CD4-positive, CD25-positive, alpha-beta regulatory T cell (primary cell): ENCODE data around the gene HCCS. TPM values are rescaled to one million over a fixed set of nuclear protein-coding genes. Genes with fewer than 3 reads are reported as not detected.

ENCODE experiments used
- ATAC-seq, 2 donors: fragments of 150-1000 bp; cut with Tn5 transposase; one replicate each; pipeline ENCODE4 v1.10.0; 2021; ENCODE audit warnings: low read depth in 2 of 2, moderate number of reproducible peaks in 2 of 2, moderate library complexity in 1 of 2
- DNase-seq, 3 donors: peaks; one replicate each; pipeline versions ENCODE4 v3.0.0 to v3.0.0-alpha.2; 2012 to 2022; ENCODE audit warnings: mixed read lengths in 1 of 3
- H3K27ac ChIP-seq: one replicate; pipeline ENCODE4 v1.7.0; 2013; ENCODE audit warnings: mild to moderate bottlenecking, low read length; ENCODE audit not compliant: insufficient read depth, poor library complexity, severe bottlenecking
- H3K27me3 ChIP-seq: one replicate; pipeline ENCODE4 v1.7.0; 2013; ENCODE audit warnings: low read length; ENCODE audit not compliant: control insufficient read depth, insufficient read depth
- H3K36me3 ChIP-seq: one replicate; pipeline ENCODE4 v1.7.0; 2013; ENCODE audit warnings: mild to moderate bottlenecking, low read length, moderate library complexity; ENCODE audit not compliant: control insufficient read depth, insufficient read depth
- H3K4me1 ChIP-seq: 2 replicates; pipeline ENCODE4 v1.7.0; 2013; ENCODE audit warnings: mild to moderate bottlenecking, low read length; ENCODE audit not compliant: insufficient read depth, control insufficient read depth, poor library complexity, severe bottlenecking
- H3K4me3 ChIP-seq: one replicate; pipeline ENCODE4 v1.7.0; 2013; ENCODE audit warnings: low read depth, mild to moderate bottlenecking, low read length, moderate library complexity
- H3K9me3 ChIP-seq, 2 experiments: 1 replicate in 1 of 2; 2 replicates in 1 of 2; pipeline ENCODE4 v1.7.0; 2013; ENCODE audit warnings: low read length in 2 of 2, mild to moderate bottlenecking in 1 of 2, moderate library complexity in 1 of 2; ENCODE audit not compliant: control insufficient read depth in 2 of 2
- H3K27ac Mint-ChIP-seq, 3 donors: one replicate each; pipeline ENCODE4 v1.8.0; 2020 to 2022; ENCODE audit warnings: mild to moderate bottlenecking in 3 of 3, mixed read lengths in 3 of 3, moderate library complexity in 2 of 3
- H3K27me3 Mint-ChIP-seq: one replicate; pipeline ENCODE4 v1.8.0; 2022; ENCODE audit warnings: mild to moderate bottlenecking, mixed read lengths
- H3K36me3 Mint-ChIP-seq: one replicate; pipeline ENCODE4 v1.8.0; 2020; ENCODE audit warnings: mixed read lengths
- H3K4me1 Mint-ChIP-seq, 4 donors: one replicate each; pipeline ENCODE4 v1.8.0; 2020 to 2022; ENCODE audit warnings: mixed read lengths in 4 of 4, mild to moderate bottlenecking in 1 of 4
- H3K4me3 Mint-ChIP-seq, 4 donors: one replicate each; pipeline ENCODE4 v1.8.0; 2020 to 2022; ENCODE audit warnings: mild to moderate bottlenecking in 4 of 4, mixed read lengths in 4 of 4, moderate library complexity in 3 of 4
- H3K9me3 Mint-ChIP-seq, 7 donors: one replicate each; pipeline ENCODE4 v1.8.0; 2020 to 2022; ENCODE audit warnings: mixed read lengths in 7 of 7, mild to moderate bottlenecking in 3 of 7, moderate library complexity in 2 of 7
- polyA plus RNA-seq, 4 donors: library from polyadenylated mRNA; unstranded; fragments of 300-500 nt; fragmentation: Illumina TruSeq; gene quantifications; one replicate each; pipeline ENCODE4 v1.2.3, GENCODE V29; 2021
- total RNA-seq: library from RNA; stranded (reverse); gene quantifications from one replicate; pipeline ENCODE4 v1.2.3, GENCODE V29; 2022

Gene HCCS
- total and polyA plus RNA-seq, 5 donors from 2014 or later, result 7.8 to 29.4 (median 23.0) TPM

- no peaks in the 10 kb centered on the region for H3K4me1 ChIP-seq
- no peak for ATAC-seq
- H3K4me3 Mint-ChIP-seq, result no peak overlapping the region
These were observed 60.8 kb downstream of the HCCS start for GRCh38 chrX:11171956-11172355.

GRCh38 chrX:11172415-11172814 is 61.3 kb downstream of the HCCS start:
- H3K27ac ChIP-seq, result no peak overlapping the region
- Mint-ChIP-seq H3K36me3 (no peaks in the 10 kb centered on the region), H3K9me3 (peaks cover 0 to 4% (median 0%) of the 10 kb centered on the region in 7 donors), H3K27me3 (peaks cover 5% of the 10 kb centered on the region), H3K4me1 (no peaks in the 10 kb centered on the region), H3K4me3 (no peak overlapping the region), H3K27ac (no peak overlapping the region)
- H3K4me1 ChIP-seq, result no peaks in the 10 kb centered on the region
- no peak overlapping the region for H3K4me3 ChIP-seq
- no peaks in the 10 kb centered on the region for H3K36me3 ChIP-seq
- no peak for DNase-seq
- no peak for ATAC-seq
- no peaks in the 10 kb centered on the region for H3K27me3 ChIP-seq
- H3K9me3 ChIP-seq, result no peaks in the 10 kb centered on the region

More at GRCh38 chrX:11171956-11172355, 60.8 kb downstream of the HCCS start:
- H3K4me1 Mint-ChIP-seq, result no peaks in the 10 kb centered on the region
- Histone ChIP-seq H3K27ac (no peak overlapping the region), H3K27me3 (no peaks in the 10 kb centered on the region), H3K4me3 (no peak overlapping the region), H3K36me3 (no peaks in the 10 kb centered on the region), H3K9me3 (no peaks in the 10 kb centered on the region)
- H3K9me3 Mint-ChIP-seq, result peaks cover 0 to 4% (median 0%) of the 10 kb centered on the region in 7 donors
- H3K36me3 Mint-ChIP-seq, result no peaks in the 10 kb centered on the region
- no peak for DNase-seq
- peaks cover 5% of the 10 kb centered on the region for H3K27me3 Mint-ChIP-seq
- H3K27ac Mint-ChIP-seq, result no peak overlapping the region

Other genes starting within 250 kb of the HCCS start
- not detected for gene AMELX, start 182.1 kb downstream of the HCCS start, total RNA-seq
- not detected for gene AMELX, start 182.1 kb downstream of the HCCS start, polyA plus RNA-seq